ENCODE data around the gene LEP. TPM values are rescaled to one million over a fixed set of nuclear protein-coding genes. Genes with fewer than 3 reads are reported as not detected.

Gene LEP
- total RNA-seq (2014; rRNA removed; shearing (Covaris generic)), result not detected in 2 replicates

GRCh38 chr7:128240696-128241386 is at the start of gene LEP:
Gene LEP, plus strand, starts transcription at chr7:128241278. Its CDS starts 10,741 bp downstream, at chr7:128252019.
- no peak for DNase-seq (ENCODE audit: low spot score)

GRCh38 chr7:128192497-128193142 is 48.5 kb upstream of the LEP start:
- no peak for DNase-seq (ENCODE audit: low spot score)

GRCh38 chr7:128194533-128195282 is 46.4 kb upstream of the LEP start:
- DNase-seq (ENCODE audit: low spot score), result no peak

- DNase-seq (ENCODE audit: low spot score), result no peak
Measured at GRCh38 chr7:128197589-128197988, 43.5 kb upstream of the LEP start.

- DNase-seq (ENCODE audit: low spot score), result no peak
Measured at GRCh38 chr7:128197989-128198580, 43.0 kb upstream of the LEP start.

GRCh38 chr7:128200376-128200775 is 40.7 kb upstream of the LEP start:
- DNase-seq (ENCODE audit: low spot score), result no peak

- no peak for DNase-seq (ENCODE audit: low spot score)
Measured at GRCh38 chr7:128201067-128201689, 39.9 kb upstream of the LEP start.

- no peak for DNase-seq (ENCODE audit: low spot score)
Measured at GRCh38 chr7:128201690-128202085, 39.4 kb upstream of the LEP start.

GRCh38 chr7:128202287-128202957 is 38.7 kb upstream of the LEP start:
- DNase-seq (ENCODE audit: low spot score), result no peak

- DNase-seq (ENCODE audit: low spot score), result no peak
Measured at GRCh38 chr7:128203047-128203491, 38.0 kb upstream of the LEP start.

GRCh38 chr7:128203710-128204214 is 37.3 kb upstream of the LEP start:
- DNase-seq (ENCODE audit: low spot score), result no peak

- no peak for DNase-seq (ENCODE audit: low spot score)
Measured at GRCh38 chr7:128204455-128204854, 36.6 kb upstream of the LEP start.

- no peak for DNase-seq (ENCODE audit: low spot score)
Measured at GRCh38 chr7:128205068-128205467, 36.0 kb upstream of the LEP start.

GRCh38 chr7:128206017-128206746 is 34.9 kb upstream of the LEP start:
- no peak for DNase-seq (ENCODE audit: low spot score)

- no peak for DNase-seq (ENCODE audit: low spot score)
Measured at GRCh38 chr7:128206747-128207500, 34.2 kb upstream of the LEP start.

GRCh38 chr7:128207609-128208008 is 33.5 kb upstream of the LEP start:
- DNase-seq (ENCODE audit: low spot score), result no peak

- peak; percentile 82 for DNase-seq (ENCODE audit: low spot score)
Measured at GRCh38 chr7:128209229-128210035, 31.6 kb upstream of the LEP start.

- no peak for DNase-seq (ENCODE audit: low spot score)
Measured at GRCh38 chr7:128210036-128210347, 31.1 kb upstream of the LEP start.
